Sigmoid colon (tissue), 7 donors: ENCODE measurements around the gene KANK4. TPM values are rescaled to one million over a fixed set of nuclear protein-coding genes. Genes with fewer than 3 reads are reported as not detected.

Experiments
- DNase-seq: peaks from one replicate; pipeline ENCODE4 v3.0.0-alpha.2; 2019
- H3K27ac ChIP-seq, 4 donors: fragments of 200-600 bp; sonication (generic); one replicate each; pipeline ENCODE4 v1.5.1; 2016 to 2019; ENCODE audit warnings: mild to moderate bottlenecking in 1 of 4
- H3K27me3 ChIP-seq, 3 donors: fragments of 200-600 bp; sonication (generic); one replicate each; pipeline ENCODE4 v1.5.1; 2019; ENCODE audit warnings: mild to moderate bottlenecking in 1 of 3
- H3K36me3 ChIP-seq, 4 donors: fragments of 200-600 bp; sonication (generic); one replicate each; pipeline ENCODE4 v1.5.1; 2016 to 2019
- H3K4me1 ChIP-seq, 4 donors: fragments of 200-600 bp; sonication (generic); one replicate each; pipeline ENCODE4 v1.5.1; 2017 to 2019
- H3K4me3 ChIP-seq, 4 donors: fragments of 200-600 bp; sonication (generic); one replicate each; pipeline ENCODE4 v1.5.1; 2017 to 2019; ENCODE audit warnings: mild to moderate bottlenecking in 2 of 4, moderate library complexity in 1 of 4
- H3K9me3 ChIP-seq, 4 donors: fragments of 200-600 bp in 3 of 4; sonication (generic) in 3 of 4; one replicate each; pipeline versions ENCODE4 v1.5.1 to v1.6.1; 2013 to 2019
- CTCF ChIP-seq, 4 experiments: fragments of 450-650 bp in 3 of 4; fragments of 200-600 bp in 1 of 4; IDR thresholded peaks; one replicate each; pipeline ENCODE4 v1.5.1; 2016 to 2019; ENCODE audit warnings: antibody characterized with exemption in 4 of 4, mild to moderate bottlenecking in 3 of 4, moderate library complexity in 2 of 4
- EP300 ChIP-seq, 4 donors: sonication (generic); formaldehyde crosslinking; IDR thresholded peaks; one replicate each; pipeline ENCODE4 v1.6.1; 2017; ENCODE audit warnings: antibody characterized with exemption in 4 of 4
- POLR2A ChIP-seq, 2 donors: fragments of 450-650 bp; IDR thresholded peaks; one replicate each; pipeline ENCODE4 v1.6.1; 2016; ENCODE audit warnings: antibody characterized with exemption in 2 of 2, mild to moderate bottlenecking in 2 of 2, moderate library complexity in 2 of 2
- POLR2AphosphoS5 ChIP-seq, 4 donors: sonication (generic); formaldehyde crosslinking; IDR thresholded peaks; one replicate each; pipeline ENCODE4 v1.6.1; 2017; ENCODE audit warnings: antibody characterized with exemption in 4 of 4
- WGBS, 2 donors: extraction: QIAGEN DNeasy Blood & Tissue Kit; methylation state at CpG; one replicate each; pipeline ENCODE4 v1.1.7; 2013; 5-methylcytosine and 5-hydroxymethylcytosine counted together
- intact Hi-C: fragments of 100-400 bp; cut with DNase I; formaldehyde crosslinking; loops from one replicate; pipeline ENCODE4 v1.15.1; 2023
- polyA plus RNA-seq, 3 donors: library from polyadenylated mRNA; stranded (reverse); fragments of 200-250 nt; gene quantifications; one replicate each; pipeline ENCODE4 v1.2.3, GENCODE V29; 2013
- total RNA-seq, 4 donors: library from RNA; depleted of rRNA; stranded (reverse); fragments of >200 nt; gene quantifications; one replicate each; pipeline ENCODE4 v1.1.0, GENCODE V29; 2016
- donor health status: healthy with polysubstance abuse.
- donor health status: Bipolar disorder and iron deficiency.
- donor health status: healthy.

The KANK4 gene
- total and polyA plus RNA-seq, 7 donors, result 0.60 to 2.4 (median 1.6) TPM; not detected in 1

- Histone ChIP-seq H3K36me3 (no peaks in the 10 kb centered on the region), H3K4me3 (no peak overlapping the region), H3K4me1 (no peaks in the 10 kb centered on the region), H3K27ac (no peak overlapping the region), H3K9me3 (no peaks in the 10 kb centered on the region), H3K27me3 (no peaks in the 10 kb centered on the region)
- intact Hi-C loops, result no loop called here
- WGBS, 2 donors, result 90 to 91% methylated on average over 6 of the region's 6 CpGs
- DNase-seq, result no peak
- TF ChIP-seq POLR2A (IDR thresholded peaks at IDR 0.05) (no peak), POLR2AphosphoS5 (IDR thresholded peaks at IDR 0.05) (no peak), EP300 (IDR thresholded peaks at IDR 0.05) (no peak), CTCF (IDR thresholded peaks at IDR 0.05) (no peak)
Observed at GRCh38 chr1:62307895-62308492, 11.2 kb downstream of the KANK4 start.

GRCh38 chr1:62307446-62307845, 11.8 kb downstream of the KANK4 start:
- Histone ChIP-seq H3K9me3 (no peaks in the 10 kb centered on the region), H3K27ac (no peak overlapping the region), H3K4me1 (no peaks in the 10 kb centered on the region), H3K4me3 (no peak overlapping the region), H3K27me3 (no peaks in the 10 kb centered on the region), H3K36me3 (no peaks in the 10 kb centered on the region)
- no peak for DNase-seq
- intact Hi-C loops, result no loop called here
- WGBS, 2 donors, result 58 to 83% methylated on average over 1 of the region's 1 CpG
- TF ChIP-seq POLR2A (IDR thresholded peaks at IDR 0.05), result no peak
- no peak for TF ChIP-seq CTCF (IDR thresholded peaks at IDR 0.05)
- no peak for TF ChIP-seq EP300 (IDR thresholded peaks at IDR 0.05)
- no peak for TF ChIP-seq POLR2AphosphoS5 (IDR thresholded peaks at IDR 0.05)

- Histone ChIP-seq H3K27ac (no peak overlapping the region), H3K4me3 (no peak overlapping the region), H3K27me3 (no peaks in the 10 kb centered on the region), H3K36me3 (no peaks in the 10 kb centered on the region), H3K4me1 (no peaks in the 10 kb centered on the region), H3K9me3 (no peaks in the 10 kb centered on the region)
- TF ChIP-seq EP300 (IDR thresholded peaks at IDR 0.05), result no peak
- no peak for TF ChIP-seq POLR2A (IDR thresholded peaks at IDR 0.05)
- no peak for TF ChIP-seq CTCF (IDR thresholded peaks at IDR 0.05)
- TF ChIP-seq POLR2AphosphoS5 (IDR thresholded peaks at IDR 0.05), result no peak
- DNase-seq, result no peak
- WGBS, 2 donors, result 94 to 95% methylated on average over 2 of the region's 2 CpGs
- intact Hi-C loops, result no loop called here
Observed at GRCh38 chr1:62306065-62306464, 13.2 kb downstream of the KANK4 start.

GRCh38 chr1:62304975-62305374, 14.3 kb downstream of the KANK4 start:
- intact Hi-C loops, result no loop called here
- H3K4me3 ChIP-seq, result no peak overlapping the region
- no peaks in the 10 kb centered on the region for H3K9me3 ChIP-seq
- no peaks in the 10 kb centered on the region for H3K27me3 ChIP-seq
- 60 to 69% methylated on average over 7 of the region's 7 CpGs for WGBS, 2 donors
- no peaks in the 10 kb centered on the region for H3K36me3 ChIP-seq
- TF ChIP-seq EP300 (IDR thresholded peaks at IDR 0.05), result no peak
- TF ChIP-seq POLR2AphosphoS5 (IDR thresholded peaks at IDR 0.05), result no peak
- TF ChIP-seq CTCF (IDR thresholded peaks at IDR 0.05), result no peak
- TF ChIP-seq POLR2A (IDR thresholded peaks at IDR 0.05), result no peak
- H3K4me1 ChIP-seq, result no peaks in the 10 kb centered on the region
- H3K27ac ChIP-seq, result no peak overlapping the region
- DNase-seq, result no peak

GRCh38 chr1:62304515-62304914, 14.7 kb downstream of the KANK4 start:
- no peaks in the 10 kb centered on the region for H3K27me3 ChIP-seq
- H3K4me1 ChIP-seq, result no peaks in the 10 kb centered on the region
- H3K9me3 ChIP-seq, result no peaks in the 10 kb centered on the region
- intact Hi-C loops, result no loop called here
- H3K27ac ChIP-seq, result no peak overlapping the region
- DNase-seq, result no peak
- no peak overlapping the region for H3K4me3 ChIP-seq
- H3K36me3 ChIP-seq, result no peaks in the 10 kb centered on the region
- TF ChIP-seq POLR2A (IDR thresholded peaks at IDR 0.05) (no peak), CTCF (IDR thresholded peaks at IDR 0.05) (no peak), POLR2AphosphoS5 (IDR thresholded peaks at IDR 0.05) (no peak), EP300 (IDR thresholded peaks at IDR 0.05) (no peak)
- WGBS, 2 donors, result 95% methylated on average over 7 of the region's 7 CpGs
